ENCODE measurements around the gene MRGPRD.

MRGPRD gene

GRCh38 chr11:68946416-68947090, 34.2 kb downstream of the MRGPRD start:
- peaks cover 14% of the 10 kb centered on the region for H3K27me3 Mint-ChIP-seq (ENCODE audit: low read depth, poor library complexity)
- no peak for DNase-seq
- no peaks in the 10 kb centered on the region for H3K9me3 Mint-ChIP-seq
- H3K36me3 Mint-ChIP-seq (ENCODE audit: low read depth), result no peaks in the 10 kb centered on the region
- H3K4me3 Mint-ChIP-seq, result no peak overlapping the region
- H3K4me1 Mint-ChIP-seq, result peaks cover 18% of the 10 kb centered on the region
- no peak for TF ChIP-seq CTCF (IDR thresholded peaks at IDR 0.05)
- peak overlapping the region; percentile 32 for H3K27ac Mint-ChIP-seq

GRCh38 chr11:68942751-68943271, 38.0 kb downstream of the MRGPRD start:
- no peak overlapping the region for H3K4me3 Mint-ChIP-seq
- H3K9me3 Mint-ChIP-seq, result no peaks in the 10 kb centered on the region
- peaks cover 6% of the 10 kb centered on the region for H3K4me1 Mint-ChIP-seq
- no peak for DNase-seq
- no peak overlapping the region for H3K27ac Mint-ChIP-seq
- no peak for TF ChIP-seq CTCF (IDR thresholded peaks at IDR 0.05)
- H3K36me3 Mint-ChIP-seq (ENCODE audit: low read depth), result no peaks in the 10 kb centered on the region
- peaks cover 1% of the 10 kb centered on the region for H3K27me3 Mint-ChIP-seq (ENCODE audit: low read depth, poor library complexity)

GRCh38 chr11:68942095-68942620, 38.6 kb downstream of the MRGPRD start:
- Mint-ChIP-seq H3K27me3 (ENCODE audit: low read depth, poor library complexity) (no peaks in the 10 kb centered on the region), H3K4me1 (peaks cover 6% of the 10 kb centered on the region), H3K27ac (no peak overlapping the region), H3K36me3 (ENCODE audit: low read depth) (no peaks in the 10 kb centered on the region), H3K9me3 (no peaks in the 10 kb centered on the region), H3K4me3 (no peak overlapping the region)
- TF ChIP-seq CTCF (IDR thresholded peaks at IDR 0.05), result no peak
- DNase-seq, result no peak

- Mint-ChIP-seq H3K27ac (no peak overlapping the region), H3K4me1 (peaks cover 6% of the 10 kb centered on the region), H3K4me3 (no peak overlapping the region), H3K36me3 (ENCODE audit: low read depth) (no peaks in the 10 kb centered on the region), H3K27me3 (ENCODE audit: low read depth, poor library complexity) (no peaks in the 10 kb centered on the region), H3K9me3 (no peaks in the 10 kb centered on the region)
- TF ChIP-seq CTCF (IDR thresholded peaks at IDR 0.05), result no peak
- no peak for DNase-seq
Measured at GRCh38 chr11:68941324-68942094, 39.3 kb downstream of the MRGPRD start.

- no peak for DNase-seq
Measured at GRCh38 chr11:68940651-68941323, 40.0 kb downstream of the MRGPRD start.

More at GRCh38 chr11:68940651-68941323, 40.0 kb downstream of the MRGPRD start:
- peaks cover 3% of the 10 kb centered on the region for H3K4me1 Mint-ChIP-seq
- H3K9me3 Mint-ChIP-seq, result no peaks in the 10 kb centered on the region
- TF ChIP-seq CTCF (IDR thresholded peaks at IDR 0.05), result no peak
- no peak overlapping the region for H3K4me3 Mint-ChIP-seq
- H3K27ac Mint-ChIP-seq, result no peak overlapping the region
- H3K36me3 Mint-ChIP-seq (ENCODE audit: low read depth), result no peaks in the 10 kb centered on the region
- H3K27me3 Mint-ChIP-seq (ENCODE audit: low read depth, poor library complexity), result no peaks in the 10 kb centered on the region

Data from nephron progenitor cell (in vitro differentiated cells).